Transverse colon (tissue), 4 donors: ENCODE results near the gene APLP2.
"Not testable (repeated sequence)": the region's sequence is repeated elsewhere in the genome, so short reads cannot be mapped to it uniquely, and the experiment has no call there.

Experiments used
- POLR2A ChIP-seq: fragments of 450-650 bp; IDR thresholded peaks from one replicate; pipeline ENCODE4 v1.6.1; 2016; ENCODE audit warnings: antibody characterized with exemption, mild to moderate bottlenecking, moderate library complexity
- POLR2AphosphoS5 ChIP-seq, 3 donors: sonication (generic); formaldehyde crosslinking; IDR thresholded peaks; one replicate each; pipeline ENCODE4 v1.6.1; 2016; ENCODE audit warnings: antibody characterized with exemption in 3 of 3
- TF ChIP-seq, protein P1 (sequence below), 5 experiments: fragments of 200-600 bp in 3 of 5; fragments of 450-650 bp in 2 of 5; sonication (generic) in 3 of 5; IDR thresholded peaks; 1 replicate in 2 of 5; 2 replicates in 3 of 5; pipeline ENCODE4 v1.5.1; 2016 to 2017; ENCODE audit warnings: antibody characterized with exemption in 5 of 5, inconsistent platforms in 3 of 5, mild to moderate bottlenecking in 2 of 5, moderate library complexity in 1 of 5

DNA sequence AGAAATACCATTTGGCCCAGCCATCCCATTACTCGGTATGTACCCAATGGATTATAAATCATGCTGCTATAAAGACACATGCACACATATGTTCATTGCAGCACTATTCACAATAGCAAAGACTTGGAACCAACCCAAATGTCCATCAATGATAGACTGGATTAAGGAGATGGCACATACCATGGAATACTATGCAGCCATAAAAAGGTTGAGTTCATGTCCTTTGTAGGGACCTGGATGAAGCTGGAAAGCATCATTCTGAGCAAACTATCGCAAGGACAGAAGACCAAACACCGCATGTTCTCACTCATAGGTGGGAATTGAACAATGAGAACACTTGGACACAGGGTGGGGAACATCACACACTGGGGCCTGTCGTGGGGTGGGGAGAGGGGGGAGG lies 39.0 kb downstream of the APLP2 start:
- TF ChIP-seq POLR2A; POLR2AphosphoS5 (IDR thresholded peaks at IDR 0.05): not testable (repeated sequence)
- TF ChIP-seq, protein P1, sequence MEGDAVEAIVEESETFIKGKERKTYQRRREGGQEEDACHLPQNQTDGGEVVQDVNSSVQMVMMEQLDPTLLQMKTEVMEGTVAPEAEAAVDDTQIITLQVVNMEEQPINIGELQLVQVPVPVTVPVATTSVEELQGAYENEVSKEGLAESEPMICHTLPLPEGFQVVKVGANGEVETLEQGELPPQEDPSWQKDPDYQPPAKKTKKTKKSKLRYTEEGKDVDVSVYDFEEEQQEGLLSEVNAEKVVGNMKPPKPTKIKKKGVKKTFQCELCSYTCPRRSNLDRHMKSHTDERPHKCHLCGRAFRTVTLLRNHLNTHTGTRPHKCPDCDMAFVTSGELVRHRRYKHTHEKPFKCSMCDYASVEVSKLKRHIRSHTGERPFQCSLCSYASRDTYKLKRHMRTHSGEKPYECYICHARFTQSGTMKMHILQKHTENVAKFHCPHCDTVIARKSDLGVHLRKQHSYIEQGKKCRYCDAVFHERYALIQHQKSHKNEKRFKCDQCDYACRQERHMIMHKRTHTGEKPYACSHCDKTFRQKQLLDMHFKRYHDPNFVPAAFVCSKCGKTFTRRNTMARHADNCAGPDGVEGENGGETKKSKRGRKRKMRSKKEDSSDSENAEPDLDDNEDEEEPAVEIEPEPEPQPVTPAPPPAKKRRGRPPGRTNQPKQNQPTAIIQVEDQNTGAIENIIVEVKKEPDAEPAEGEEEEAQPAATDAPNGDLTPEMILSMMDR (IDR thresholded peaks at IDR 0.05): not testable (repeated sequence)
